T-cell (primary cell): Measurements from ENCODE around the gene CPNE7. TPM values are rescaled to one million over a fixed set of nuclear protein-coding genes. Genes with fewer than 3 reads are reported as not detected.
A peak's percentile ranks its signal among the peaks of the same experiment; 100 is the strongest.
"Not testable (repeated sequence)": the region's sequence is repeated elsewhere in the genome, so short reads cannot be mapped to it uniquely, and the experiment has no call there.

Experiments used
- ATAC-seq, 4 experiments: fragments of 200-7000 bp in 3 of 4; fragments of 150-1000 bp in 1 of 4; cut with Tn5 transposase; replicated peaks in 1 of 4; 1 replicate in 3 of 4; 2 replicates in 1 of 4; pipeline ENCODE4 v1.10.0; 2021; ENCODE audit warnings: moderate library complexity in 3 of 4, mild to moderate bottlenecking in 2 of 4, moderate number of reproducible peaks in 1 of 4
- CTCF ChIA-PET, 2 donors: fragments of 300-600 bp; sonication (Branson Sonifier 250); formaldehyde crosslinking; loops; one replicate each; lab custom pipeline; 2022; ENCODE audit warnings: antibody characterized with exemption in 2 of 2; lab: Charles Lee
- POLR2A ChIA-PET, 2 donors: fragments of 300-600 bp; sonication (Branson Sonifier 250); formaldehyde crosslinking; loops; one replicate each; lab custom pipeline; 2022; ENCODE audit warnings: antibody characterized with exemption in 2 of 2; lab: Charles Lee
- DNase-seq, 35 experiments: peaks; one replicate each; pipeline versions ENCODE4 v3.0.0 to v3.0.0-alpha.2; 2013 to 2023
- H3K27ac ChIP-seq: one replicate; pipeline ENCODE4 v1.5.1; 2013; ENCODE audit warnings: low read length
- H3K27me3 ChIP-seq, 2 experiments: replicated peaks in 1 of 2; 1 replicate in 1 of 2; 2 replicates in 1 of 2; pipeline versions ENCODE4 v1.6.1 to v1.7.0; 2013; ENCODE audit warnings: low read length in 1 of 2, mixed read lengths in 1 of 2; ENCODE audit not compliant: control insufficient read depth in 2 of 2, insufficient read depth in 2 of 2; ENCODE audit errors: extremely low read depth in 1 of 2
- H3K36me3 ChIP-seq, 2 donors: 1 replicate in 1 of 2; 2 replicates in 1 of 2; pipeline versions ENCODE4 v1.6.1 to v1.7.0; 2013; ENCODE audit warnings: low read length in 1 of 2; ENCODE audit not compliant: control insufficient read depth in 2 of 2, insufficient read depth in 1 of 2; ENCODE audit errors: extremely low read depth in 1 of 2
- H3K4me1 ChIP-seq, 2 experiments: 1 replicate in 1 of 2; 2 replicates in 1 of 2; pipeline versions ENCODE4 v1.6.1 to v1.7.0; 2013; ENCODE audit warnings: low read length in 2 of 2, mixed read lengths in 1 of 2; ENCODE audit not compliant: insufficient read depth in 2 of 2, control insufficient read depth in 1 of 2; ENCODE audit errors: extremely low read depth in 1 of 2
- H3K4me3 ChIP-seq, 2 donors: 1 replicate in 1 of 2; 2 replicates in 1 of 2; pipeline versions ENCODE4 v1.5.1 to v1.7.0; 2013; ENCODE audit warnings: mild to moderate bottlenecking in 2 of 2, low read length in 1 of 2, moderate library complexity in 1 of 2; ENCODE audit not compliant: control insufficient read depth in 1 of 2; ENCODE audit errors: extremely low read depth in 1 of 2
- H3K9me3 ChIP-seq: 2 replicates; pipeline ENCODE4 v1.7.0; 2013
- H3K27ac Mint-ChIP-seq, 2 donors: one replicate each; pipeline ENCODE4 v1.8.0; 2020 to 2021; ENCODE audit warnings: mild to moderate bottlenecking in 2 of 2, mixed read lengths in 2 of 2
- H3K27me3 Mint-ChIP-seq, 2 donors: one replicate each; pipeline ENCODE4 v1.8.0; 2021 to 2022; ENCODE audit warnings: mixed read lengths in 2 of 2
- H3K36me3 Mint-ChIP-seq: one replicate; pipeline ENCODE4 v1.8.0; 2021; ENCODE audit warnings: mixed read lengths
- H3K4me1 Mint-ChIP-seq, 3 donors: one replicate each; pipeline ENCODE4 v1.8.0; 2020 to 2022; ENCODE audit warnings: mixed read lengths in 3 of 3, mild to moderate bottlenecking in 1 of 3
- H3K4me3 Mint-ChIP-seq, 3 donors: one replicate each; pipeline ENCODE4 v1.8.0; 2020 to 2022; ENCODE audit warnings: mild to moderate bottlenecking in 3 of 3, mixed read lengths in 3 of 3, moderate library complexity in 3 of 3
- H3K9me3 Mint-ChIP-seq, 3 donors: one replicate each; pipeline ENCODE4 v1.8.0; 2020 to 2022; ENCODE audit warnings: mixed read lengths in 3 of 3
- WGBS: methylation state at CpG from one replicate; pipeline ENCODE4 v1.1.5; 2013; ENCODE audit warnings: missing lambda C conversion rate; ENCODE audit not compliant: insufficient coverage; 5-methylcytosine and 5-hydroxymethylcytosine counted together
- total RNA-seq, 35 experiments: library from RNA in 6 of 35; stranded (reverse) in 6 of 35; fragments of 120-200 nt in 1 of 35; gene quantifications; one replicate each; pipeline versions ENCODE4 v1.2.1 to v1.2.4 and lab custom pipeline; 2013 to 2026

The CPNE7 gene
- total RNA-seq, 5 donors from 2014 or later (not counting 1 experiment from before 2014, with no cell fraction given), result 1.9 to 8.7 (median 5.1) TPM

GRCh38 chr16:89570342-89570923 is 5.1 kb upstream of the CPNE7 start:
- H3K9me3 ChIP-seq, result no peaks in the 10 kb centered on the region
- 92% methylated on average over 29 of the region's 30 CpGs for WGBS
- ChIA-PET POLR2A (no interaction called here), CTCF (interaction anchor here in 1 of 2 donors (0.6 kb wide), 1 partner anchor 42 kb away, joined by 5 read pairs; no protein-coding TSS in a partner anchor)
- H3K4me3 ChIP-seq, result no peak overlapping the region
- H3K9me3 Mint-ChIP-seq, result no peaks in the 10 kb centered on the region
- no peaks in the 10 kb centered on the region for H3K36me3 ChIP-seq
- DNase-seq, result no peak
- peaks cover 23 to 36% (median 35%) of the 10 kb centered on the region in 3 donors for H3K4me1 Mint-ChIP-seq
- no peak overlapping the region for H3K27ac ChIP-seq
- peaks cover 10 to 45% of the 10 kb centered on the region in 2 experiments for H3K4me1 ChIP-seq
- peaks cover 0 to 50% of the 10 kb centered on the region in 2 experiments for H3K27me3 ChIP-seq
- no peak overlapping the region for H3K4me3 Mint-ChIP-seq
- ATAC-seq, result no peak
- no peak overlapping the region for H3K27ac Mint-ChIP-seq
- peaks cover 2% of the 10 kb centered on the region for H3K36me3 Mint-ChIP-seq
- peaks cover 5 to 22% of the 10 kb centered on the region in 2 donors for H3K27me3 Mint-ChIP-seq

- 92% methylated on average over 34 of the region's 36 CpGs for WGBS
- Histone ChIP-seq H3K4me1 (peaks cover 6 to 42% of the 10 kb centered on the region in 2 experiments), H3K27me3 (peaks cover 0 to 52% of the 10 kb centered on the region in 2 experiments)
- H3K4me1 Mint-ChIP-seq, result peaks cover 16 to 30% (median 29%) of the 10 kb centered on the region in 3 donors
- H3K4me3 Mint-ChIP-seq, result peak overlapping the region in 1 of 3 donors; percentile 6
- POLR2A ChIA-PET, H3K9me3 ChIP-seq, H3K36me3 ChIP-seq, ATAC-seq, H3K36me3 Mint-ChIP-seq, H3K4me3 ChIP-seq, H3K9me3 Mint-ChIP-seq, H3K27ac ChIP-seq, H3K27ac Mint-ChIP-seq, CTCF ChIA-PET, DNase-seq: not testable (repeated sequence)
- peaks cover 5 to 22% of the 10 kb centered on the region in 2 donors for H3K27me3 Mint-ChIP-seq
These were observed 4.5 kb upstream of the CPNE7 start for GRCh38 chr16:89570983-89571598.

- peaks cover 0 to 56% of the 10 kb centered on the region in 2 experiments for H3K27me3 ChIP-seq
- no peak overlapping the region for H3K27ac ChIP-seq
- Mint-ChIP-seq H3K4me3 (peak overlapping the region in 1 of 3 donors; percentile 6), H3K4me1 (peaks cover 11 to 26% (median 23%) of the 10 kb centered on the region in 3 donors), H3K27ac (no peak overlapping the region), H3K36me3 (peaks cover 2% of the 10 kb centered on the region), H3K9me3 (no peaks in the 10 kb centered on the region), H3K27me3 (peaks cover 5 to 22% of the 10 kb centered on the region in 2 donors)
- H3K4me3 ChIP-seq, result no peak overlapping the region
- ATAC-seq, result no peak
- ChIA-PET POLR2A (no interaction called here), CTCF (no interaction called here)
- H3K36me3 ChIP-seq, result no peaks in the 10 kb centered on the region
- DNase-seq, result no peak
- H3K9me3 ChIP-seq, result no peaks in the 10 kb centered on the region
- WGBS, result 83% methylated on average over 18 of the region's 18 CpGs
- peaks cover 3 to 39% of the 10 kb centered on the region in 2 experiments for H3K4me1 ChIP-seq
These were observed 3.9 kb upstream of the CPNE7 start for GRCh38 chr16:89571636-89572035.

- Histone ChIP-seq H3K36me3 (no peaks in the 10 kb centered on the region), H3K4me3 (no peak overlapping the region), H3K27me3 (peaks cover 2 to 59% of the 10 kb centered on the region in 2 experiments), H3K4me1 (peaks cover 3 to 39% of the 10 kb centered on the region in 2 experiments), H3K9me3 (no peaks in the 10 kb centered on the region), H3K27ac (no peak overlapping the region)
- ATAC-seq, result no peak
- no peak for DNase-seq
- H3K4me1 Mint-ChIP-seq, result peaks cover 11 to 26% (median 23%) of the 10 kb centered on the region in 3 donors
- CTCF ChIA-PET, result no interaction called here
- peaks cover 5 to 23% of the 10 kb centered on the region in 2 donors for H3K27me3 Mint-ChIP-seq
- H3K27ac Mint-ChIP-seq, result peak overlapping the region; percentile 6 to 55
- H3K9me3 Mint-ChIP-seq, result no peaks in the 10 kb centered on the region
- peak overlapping the region in 1 of 3 donors; percentile 39 for H3K4me3 Mint-ChIP-seq
- peaks cover 2% of the 10 kb centered on the region for H3K36me3 Mint-ChIP-seq
- POLR2A ChIA-PET, result no interaction called here
- WGBS, result 61% methylated on average over 12 of the region's 14 CpGs
These were observed 3.5 kb upstream of the CPNE7 start for GRCh38 chr16:89572073-89572484.

GRCh38 chr16:89572485-89573205 is 2.9 kb upstream of the CPNE7 start:
- DNase-seq, result no peak
- H3K27me3 Mint-ChIP-seq, result peaks cover 5 to 28% of the 10 kb centered on the region in 2 donors
- H3K9me3 ChIP-seq, result no peaks in the 10 kb centered on the region
- no peak overlapping the region for H3K27ac ChIP-seq
- ChIA-PET CTCF (no interaction called here), POLR2A (no interaction called here)
- H3K4me3 Mint-ChIP-seq, result peak overlapping the region in 1 of 3 donors; percentile 54
- no peaks in the 10 kb centered on the region for H3K9me3 Mint-ChIP-seq
- peaks cover 2 to 61% of the 10 kb centered on the region in 2 experiments for H3K27me3 ChIP-seq
- WGBS, result 85% methylated on average over 16 of the region's 19 CpGs
- H3K27ac Mint-ChIP-seq, result peak overlapping the region in 1 of 2 donors; percentile 55
- peaks cover 1% of the 10 kb centered on the region for H3K36me3 Mint-ChIP-seq
- H3K36me3 ChIP-seq, result no peaks in the 10 kb centered on the region
- H3K4me1 Mint-ChIP-seq, result peaks cover 11 to 25% (median 19%) of the 10 kb centered on the region in 3 donors
- peaks cover 3 to 39% of the 10 kb centered on the region in 2 experiments for H3K4me1 ChIP-seq
- no peak overlapping the region for H3K4me3 ChIP-seq
- no peak for ATAC-seq
